AG08396 (cell line): Measurements from ENCODE around the gene ZBTB1.

Experiments used
- DNase-seq: peaks from one replicate; pipeline ENCODE4 v3.0.0; 2012; ENCODE audit warnings: low spot score, mixed read lengths

ZBTB1 gene

GRCh38 chr14:64504310-64504896 lies at the start of gene ZBTB1:
Gene ZBTB1 (plus strand): TSS chr14:64504770. CDS start chr14:64521505, 16,735 bp downstream.
- DNase-seq: peak; percentile 87

GRCh38 chr14:64459405-64460136 lies 45.0 kb upstream of the ZBTB1 start:
- no peak for DNase-seq

GRCh38 chr14:64461221-64461620 lies 43.3 kb upstream of the ZBTB1 start:
- DNase-seq: no peak

GRCh38 chr14:64463195-64463594 lies 41.4 kb upstream of the ZBTB1 start:
- no peak for DNase-seq

GRCh38 chr14:64463873-64464272 lies 40.7 kb upstream of the ZBTB1 start:
- no peak for DNase-seq

GRCh38 chr14:64464651-64465050 lies 39.9 kb upstream of the ZBTB1 start:
- DNase-seq: no peak

GRCh38 chr14:64465191-64465822 lies 39.3 kb upstream of the ZBTB1 start, which contains the start of gene AKAP5:
Gene AKAP5 (plus strand): TSS chr14:64465499. CDS start chr14:64468395, 2,896 bp downstream.
- peak; percentile 83 for DNase-seq

- peak; percentile 67 for DNase-seq
These were observed 38.6 kb upstream of the ZBTB1 start for GRCh38 chr14:64465831-64466554.

- DNase-seq: no peak
These were observed 37.5 kb upstream of the ZBTB1 start for GRCh38 chr14:64467101-64467500.

- no peak for DNase-seq
These were observed 37.0 kb upstream of the ZBTB1 start for GRCh38 chr14:64467566-64467965.

- no peak for DNase-seq
These were observed 36.1 kb upstream of the ZBTB1 start for GRCh38 chr14:64468451-64468850.

GRCh38 chr14:64474041-64474440 lies 30.5 kb upstream of the ZBTB1 start:
- no peak for DNase-seq

- no peak for DNase-seq
These were observed 29.9 kb upstream of the ZBTB1 start for GRCh38 chr14:64474698-64475097.

GRCh38 chr14:64475585-64476273 lies 28.8 kb upstream of the ZBTB1 start:
- no peak for DNase-seq

GRCh38 chr14:64476438-64476837 lies 28.1 kb upstream of the ZBTB1 start:
- DNase-seq: no peak

- DNase-seq: peak; percentile 28
These were observed 25.8 kb upstream of the ZBTB1 start for GRCh38 chr14:64478634-64479250.

- no peak for DNase-seq
These were observed 15.9 kb upstream of the ZBTB1 start for GRCh38 chr14:64488590-64489099.

- no peak for DNase-seq
These were observed 12.9 kb upstream of the ZBTB1 start for GRCh38 chr14:64491637-64492036.

GRCh38 chr14:64493455-64493854 lies 11.1 kb upstream of the ZBTB1 start:
- no peak for DNase-seq

- DNase-seq: no peak
These were observed 9.3 kb upstream of the ZBTB1 start for GRCh38 chr14:64495252-64495651.

- DNase-seq: no peak
These were observed 7.8 kb upstream of the ZBTB1 start for GRCh38 chr14:64496764-64497163.
